Measurements from ENCODE around the gene BHLHA9. TPM values are rescaled to one million over a fixed set of nuclear protein-coding genes. Genes with fewer than 3 reads are reported as not detected.

The BHLHA9 gene
- total RNA-seq, 1 donor from 2014 or later, result not detected

GRCh38 chr17:1275205-1275961 lies 5.1 kb downstream of the BHLHA9 start:
- Histone ChIP-seq H3K27me3 (no peaks in the 10 kb centered on the region), H3K36me3 (no peaks in the 10 kb centered on the region), H3K4me3 (no peak overlapping the region), H3K27ac (no peak overlapping the region), H3K9me3 (no peaks in the 10 kb centered on the region), H3K4me1 (peaks cover 6 to 7% of the 10 kb centered on the region in 2 donors)
- no peak for DNase-seq (ENCODE audit: low spot score in 2 of 2)
- intact Hi-C loops (cut with DNase I), result no loop called here
- TF ChIP-seq, protein P1, sequence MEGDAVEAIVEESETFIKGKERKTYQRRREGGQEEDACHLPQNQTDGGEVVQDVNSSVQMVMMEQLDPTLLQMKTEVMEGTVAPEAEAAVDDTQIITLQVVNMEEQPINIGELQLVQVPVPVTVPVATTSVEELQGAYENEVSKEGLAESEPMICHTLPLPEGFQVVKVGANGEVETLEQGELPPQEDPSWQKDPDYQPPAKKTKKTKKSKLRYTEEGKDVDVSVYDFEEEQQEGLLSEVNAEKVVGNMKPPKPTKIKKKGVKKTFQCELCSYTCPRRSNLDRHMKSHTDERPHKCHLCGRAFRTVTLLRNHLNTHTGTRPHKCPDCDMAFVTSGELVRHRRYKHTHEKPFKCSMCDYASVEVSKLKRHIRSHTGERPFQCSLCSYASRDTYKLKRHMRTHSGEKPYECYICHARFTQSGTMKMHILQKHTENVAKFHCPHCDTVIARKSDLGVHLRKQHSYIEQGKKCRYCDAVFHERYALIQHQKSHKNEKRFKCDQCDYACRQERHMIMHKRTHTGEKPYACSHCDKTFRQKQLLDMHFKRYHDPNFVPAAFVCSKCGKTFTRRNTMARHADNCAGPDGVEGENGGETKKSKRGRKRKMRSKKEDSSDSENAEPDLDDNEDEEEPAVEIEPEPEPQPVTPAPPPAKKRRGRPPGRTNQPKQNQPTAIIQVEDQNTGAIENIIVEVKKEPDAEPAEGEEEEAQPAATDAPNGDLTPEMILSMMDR (IDR thresholded peaks at IDR 0.05), result no peak

DNA sequence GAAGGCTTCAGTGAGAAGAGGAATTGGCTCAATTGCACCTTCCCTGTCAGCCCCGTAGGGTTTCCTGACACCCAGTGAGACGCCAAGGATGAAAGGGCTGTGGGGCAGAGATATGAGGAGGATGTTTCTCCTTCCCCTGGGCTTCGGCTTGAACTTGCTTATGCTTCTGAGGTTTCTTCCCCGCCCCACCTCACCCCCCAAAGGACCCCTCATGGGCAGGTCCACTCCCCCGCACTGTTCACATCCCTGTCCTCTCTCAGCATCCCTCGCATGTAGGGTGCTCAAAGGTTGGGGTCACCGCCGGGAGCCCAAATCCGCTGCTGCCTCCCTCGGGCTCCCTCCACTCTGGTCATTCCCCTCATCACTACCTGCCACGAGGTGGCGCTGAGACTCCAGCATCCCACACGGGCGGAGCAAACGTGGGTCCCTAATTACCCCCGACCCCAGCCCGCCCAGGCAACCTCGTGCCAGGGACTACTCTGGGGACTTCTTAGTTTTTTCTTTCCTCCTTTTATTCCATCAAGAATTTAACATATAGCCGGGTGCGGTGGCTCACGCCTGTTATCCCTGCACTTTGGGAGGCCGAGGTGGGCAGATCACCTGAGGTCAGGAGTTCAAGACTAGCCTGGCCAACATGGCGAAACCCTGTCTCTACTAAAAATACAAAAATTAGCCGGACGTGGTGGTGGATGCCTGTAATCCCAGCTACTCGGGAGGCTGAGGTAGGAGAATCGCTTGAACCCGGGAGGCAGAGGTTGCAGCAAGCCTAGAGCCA lies 5.9 kb downstream of the BHLHA9 start:
- Histone ChIP-seq H3K4me1 (peaks cover 4 to 7% of the 10 kb centered on the region in 2 donors), H3K4me3 (peak overlapping the region in 1 of 2 donors; percentile 24), H3K36me3 (no peaks in the 10 kb centered on the region), H3K27ac (no peak overlapping the region), H3K27me3 (no peaks in the 10 kb centered on the region), H3K9me3 (no peaks in the 10 kb centered on the region)
- TF ChIP-seq, protein P1 (IDR thresholded peaks at IDR 0.05), result peak; percentile 76 to 97 (median 82)
- peak in 1 of 2 donors; percentile 81 for DNase-seq (ENCODE audit: low spot score in 2 of 2)
- intact Hi-C loops (cut with DNase I), result loop anchor here (1.0 kb wide), 1 partner anchor 56 kb away; no protein-coding TSS in a partner anchor

DNA sequence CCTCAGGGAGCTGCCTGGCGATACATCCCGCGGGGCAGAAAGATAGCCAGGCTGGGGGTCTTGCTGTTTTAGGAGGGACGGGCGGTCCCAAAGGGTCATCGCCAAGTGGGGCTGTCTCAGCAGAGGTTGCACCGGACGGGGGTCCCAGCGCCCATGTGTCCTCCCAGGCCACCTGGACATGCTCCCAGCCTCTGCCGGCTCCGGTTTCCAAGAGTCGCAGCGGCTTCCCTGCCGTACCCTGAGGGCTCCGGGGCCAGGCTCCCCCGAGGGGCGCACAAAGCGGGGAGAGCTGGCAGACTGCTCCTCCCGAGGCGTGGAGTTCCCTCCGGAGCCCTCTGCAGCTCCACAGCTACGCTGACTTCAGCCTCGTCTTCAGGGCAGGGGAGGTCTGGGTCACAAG lies 10.4 kb downstream of the BHLHA9 start:
- DNase-seq (ENCODE audit: low spot score in 2 of 2), result no peak
- TF ChIP-seq, protein P1 (IDR thresholded peaks at IDR 0.05), result no peak
- Histone ChIP-seq H3K4me3 (peak overlapping the region in 1 of 2 donors; percentile 65), H3K9me3 (no peaks in the 10 kb centered on the region), H3K27ac (peak overlapping the region in 1 of 2 donors; percentile 33), H3K27me3 (no peaks in the 10 kb centered on the region), H3K4me1 (peaks cover 4 to 7% of the 10 kb centered on the region in 2 donors), H3K36me3 (no peaks in the 10 kb centered on the region)
- intact Hi-C loops (cut with DNase I), result no loop called here

DNA sequence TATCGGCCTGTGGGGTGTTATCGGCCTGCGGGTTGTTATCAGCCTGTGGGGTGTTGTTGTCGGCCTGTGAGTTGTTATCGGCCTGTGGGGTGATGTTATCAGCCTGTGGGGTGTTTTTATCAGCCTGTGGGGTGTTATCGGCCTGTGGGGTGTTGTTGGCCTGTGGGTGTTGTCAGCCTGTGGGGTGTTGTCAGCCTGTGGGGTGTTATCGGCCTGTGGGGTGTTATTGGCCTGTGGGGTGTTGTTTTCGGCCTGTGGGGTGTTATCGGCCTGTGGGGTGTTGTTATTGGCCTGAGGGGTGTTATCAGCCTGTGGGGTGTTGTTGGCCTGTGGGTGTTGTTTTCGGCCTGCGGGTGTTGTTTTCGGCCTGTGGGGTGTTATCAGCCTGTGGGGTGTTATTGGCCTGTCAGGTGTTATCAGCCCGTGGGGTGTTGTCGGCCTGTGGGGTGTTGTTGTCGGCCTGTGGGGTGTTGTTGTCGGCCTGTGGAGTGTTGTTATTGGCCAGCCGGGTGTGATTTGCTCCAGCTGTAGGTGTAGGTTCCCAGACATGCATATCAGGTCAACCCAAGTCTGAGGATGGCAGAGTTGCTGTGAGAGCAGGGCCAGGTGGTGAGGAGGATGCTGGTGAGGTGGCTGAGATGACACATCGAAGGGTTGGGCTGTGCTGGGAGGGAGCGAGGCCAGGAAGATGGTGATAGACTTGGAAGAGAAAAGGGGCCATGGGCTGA lies 16.3 kb downstream of the BHLHA9 start:
- Histone ChIP-seq H3K27me3 (no peaks in the 10 kb centered on the region), H3K27ac (no peak overlapping the region), H3K36me3 (no peaks in the 10 kb centered on the region), H3K4me3 (no peak overlapping the region), H3K9me3 (no peaks in the 10 kb centered on the region), H3K4me1 (no peaks in the 10 kb centered on the region)
- DNase-seq (ENCODE audit: low spot score in 2 of 2), result no peak
- TF ChIP-seq, protein P1 (IDR thresholded peaks at IDR 0.05), result no peak
- intact Hi-C loops (cut with DNase I), result no loop called here

DNA sequence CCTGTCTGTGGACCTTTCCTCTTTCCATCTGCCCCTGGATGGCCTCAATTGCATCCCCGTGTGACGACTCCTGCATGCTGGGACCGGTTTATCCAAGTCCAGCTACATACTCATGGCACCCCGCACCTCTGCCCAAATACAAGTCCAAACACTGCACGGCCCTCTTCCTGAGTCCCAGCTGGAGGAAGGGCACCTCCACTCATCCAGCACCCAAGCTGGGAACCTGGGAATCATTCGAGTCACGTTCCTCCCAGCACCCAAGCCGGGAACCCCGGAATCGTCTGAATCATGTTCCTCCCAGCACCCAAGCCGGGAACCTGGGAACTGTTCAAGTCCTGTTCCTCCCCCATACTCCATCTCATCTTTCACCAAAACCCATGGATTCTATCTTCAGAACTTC lies 19.5 kb downstream of the BHLHA9 start:
- Histone ChIP-seq H3K4me1 (no peaks in the 10 kb centered on the region), H3K4me3 (no peak overlapping the region), H3K27me3 (no peaks in the 10 kb centered on the region), H3K27ac (no peak overlapping the region), H3K36me3 (no peaks in the 10 kb centered on the region), H3K9me3 (no peaks in the 10 kb centered on the region)
- DNase-seq (ENCODE audit: low spot score in 2 of 2), result no peak
- intact Hi-C loops (cut with DNase I), result no loop called here
- TF ChIP-seq, protein P1 (IDR thresholded peaks at IDR 0.05), result no peak
